ENCODE results near the gene FXYD5.

FXYD5 gene

GRCh38 chr19:35107545-35107944 lies 47.0 kb upstream of the FXYD5 start:
- TF ChIP-seq CTCF (IDR thresholded peaks at IDR 0.05; ENCODE audit: unreplicated experiment in 3 of 3), result no peak
- Mint-ChIP-seq H3K4me1 (no peaks in the 10 kb centered on the region), H3K36me3 (ENCODE audit: low read depth) (no peaks in the 10 kb centered on the region), H3K4me3 (no peak overlapping the region), H3K27ac (no peak overlapping the region), H3K9me3 (no peaks in the 10 kb centered on the region), H3K27me3 (ENCODE audit: low read depth) (peaks cover 6% of the 10 kb centered on the region)

- Mint-ChIP-seq H3K27ac (no peak overlapping the region), H3K9me3 (no peaks in the 10 kb centered on the region), H3K36me3 (ENCODE audit: low read depth) (no peaks in the 10 kb centered on the region), H3K4me3 (no peak overlapping the region), H3K4me1 (no peaks in the 10 kb centered on the region), H3K27me3 (ENCODE audit: low read depth) (peaks cover 6% of the 10 kb centered on the region)
- TF ChIP-seq CTCF (IDR thresholded peaks at IDR 0.05; ENCODE audit: unreplicated experiment in 3 of 3), result no peak
These were observed 45.8 kb upstream of the FXYD5 start for GRCh38 chr19:35108730-35109129.

- H3K9me3 Mint-ChIP-seq, result no peaks in the 10 kb centered on the region
These were observed 45.0 kb upstream of the FXYD5 start for GRCh38 chr19:35109395-35110112.

GRCh38 chr19:35110974-35111373 lies 43.6 kb upstream of the FXYD5 start:
- Mint-ChIP-seq H3K4me3 (no peak overlapping the region), H3K9me3 (no peaks in the 10 kb centered on the region), H3K4me1 (peaks cover 13% of the 10 kb centered on the region), H3K27ac (no peak overlapping the region), H3K27me3 (ENCODE audit: low read depth) (peaks cover 18% of the 10 kb centered on the region), H3K36me3 (ENCODE audit: low read depth) (no peaks in the 10 kb centered on the region)
- TF ChIP-seq CTCF (IDR thresholded peaks at IDR 0.05; ENCODE audit: unreplicated experiment in 3 of 3), result no peak

More at GRCh38 chr19:35109395-35110112, 45.0 kb upstream of the FXYD5 start:
- TF ChIP-seq CTCF (IDR thresholded peaks at IDR 0.05; ENCODE audit: unreplicated experiment in 3 of 3), result no peak
- Mint-ChIP-seq H3K4me3 (no peak overlapping the region), H3K36me3 (ENCODE audit: low read depth) (no peaks in the 10 kb centered on the region), H3K27ac (no peak overlapping the region), H3K4me1 (peaks cover 3% of the 10 kb centered on the region), H3K27me3 (ENCODE audit: low read depth) (peaks cover 8% of the 10 kb centered on the region)

- Mint-ChIP-seq H3K9me3 (no peaks in the 10 kb centered on the region), H3K27me3 (ENCODE audit: low read depth) (peaks cover 12% of the 10 kb centered on the region), H3K27ac (no peak overlapping the region), H3K4me3 (no peak overlapping the region), H3K36me3 (ENCODE audit: low read depth) (no peaks in the 10 kb centered on the region), H3K4me1 (peaks cover 13% of the 10 kb centered on the region)
- no peak for TF ChIP-seq CTCF (IDR thresholded peaks at IDR 0.05; ENCODE audit: unreplicated experiment in 3 of 3)
These were observed 41.4 kb upstream of the FXYD5 start for GRCh38 chr19:35112995-35113688.
